ENCODE measurements around the gene PPM1F.

- TF ChIP-seq TAF1 (IDR thresholded peaks at IDR 0.05; ENCODE audit: borderline replicate concordance, low read depth, low read length): no peak
- no peak for TF ChIP-seq POLR2AphosphoS5 (IDR thresholded peaks at IDR 0.05; ENCODE audit: low read depth, low read length)
Observed at GRCh38 chr22:21876486-21877176, 76.0 kb downstream of the PPM1F start.

Data from GM12892 (cell line).